HCT116 (cell line): Measurements from ENCODE around the gene SLC38A8. TPM values are rescaled to one million over a fixed set of nuclear protein-coding genes. Genes with fewer than 3 reads are reported as not detected.
A peak's percentile ranks its signal among the peaks of the same experiment; 100 is the strongest.

Experiments used
- ATAC-seq: fragments of 200-7000 bp; cut with Tn5 transposase; 2 replicates; pipeline ENCODE4 v1.9.1; 2020; ENCODE audit warnings: mild to moderate bottlenecking, moderate library complexity
- BruUV-seq: library from RNA; stranded (reverse); fragments of 400-500 nt; replicated peaks from 2 replicates; lab custom pipeline; 2021; lab: Mats Ljungman, UMichigan
- CTCF ChIA-PET: fragments of 300-600 bp; sonication (Branson Sonifier 250); formaldehyde crosslinking; loops from one replicate; lab custom pipeline; 2021; ENCODE audit warnings: antibody characterized with exemption; lab: Charles Lee
- POLR2A ChIA-PET: fragments of 300-600, 350-600 bp; sonication (Branson Sonifier 250); formaldehyde crosslinking; loops from one replicate; lab custom pipeline; 2021; ENCODE audit warnings: antibody characterized with exemption; lab: Charles Lee
- RAD21 ChIA-PET, 2 experiments: fragments of 300-600 bp; sonication (Branson Sonifier 250); formaldehyde crosslinking; loops; one replicate each; lab custom pipeline; 2023; ENCODE audit warnings: low total read pairs in 2 of 2; ENCODE audit not compliant: uncharacterized antibody in 2 of 2, unreplicated experiment in 2 of 2, low non-redundant PET in 1 of 2; lab: Charles Lee
- DNase-seq: peaks from one replicate; pipeline ENCODE4 v3.0.0-alpha.2; 2010; ENCODE audit warnings: low read depth, low spot score
- H2AFZ ChIP-seq: fragments of 200-600 bp; shearing (Covaris generic), sonication (generic); 2 replicates; pipeline ENCODE4 v1.6.1; 2017; ENCODE audit warnings: low read depth, mixed run types, mixed read lengths, antibody characterized with exemption, low read length; ENCODE audit not compliant: poor library complexity, severe bottlenecking
- H3K27ac ChIP-seq: 2 replicates; pipeline ENCODE4 v1.5.1; 2012; ENCODE audit warnings: low read depth, low read length
- H3K27me3 ChIP-seq: fragments of 200-600 bp; sonication (generic); 2 replicates; pipeline ENCODE4 v1.6.1; 2016; ENCODE audit warnings: mixed run types, low read length, mixed read lengths; ENCODE audit not compliant: insufficient read depth
- H3K36me3 ChIP-seq, 2 experiments: fragments of 200-500 bp in 1 of 2; fragments of 200-600 bp in 1 of 2; sonication (Bioruptor generic) in 1 of 2; sonication (generic) in 1 of 2; 2 replicates each; pipeline versions ENCODE4 v1.5.1 to v1.6.1; 2014 to 2016; ENCODE audit warnings: low read length in 2 of 2, inconsistent platforms in 1 of 2, mixed read lengths in 1 of 2, mixed run types in 1 of 2; ENCODE audit not compliant: insufficient read depth in 2 of 2, control insufficient read depth in 1 of 2
- H3K4me1 ChIP-seq, 2 experiments: fragments of 200-600 bp in 1 of 2; sonication (generic) in 1 of 2; 2 replicates each; pipeline versions ENCODE4 v1.5.1 to v1.6.1; 2012 to 2017; ENCODE audit warnings: low read length in 2 of 2, inconsistent platforms in 1 of 2, mild to moderate bottlenecking in 1 of 2, mixed read lengths in 1 of 2, mixed run types in 1 of 2, moderate library complexity in 1 of 2; ENCODE audit not compliant: insufficient read depth in 2 of 2, control insufficient read depth in 1 of 2
- H3K4me2 ChIP-seq: fragments of 200-600 bp; sonication (generic); 2 replicates; pipeline ENCODE4 v1.6.1; 2017; ENCODE audit warnings: mixed run types, low read length, mixed read lengths
- H3K4me3 ChIP-seq, 2 experiments: fragments of 200-600 bp in 1 of 2; sonication (generic) in 1 of 2; replicated peaks in 1 of 2; 2 replicates each; pipeline ENCODE4 v1.5.1; 2011 to 2016; ENCODE audit warnings: low read length in 2 of 2, control low read depth in 1 of 2, low read depth in 1 of 2, mild to moderate bottlenecking in 1 of 2, mixed read lengths in 1 of 2, mixed run types in 1 of 2
- H3K79me2 ChIP-seq: fragments of 200-600 bp; sonication (generic); 2 replicates; pipeline ENCODE4 v1.6.1; 2017; ENCODE audit warnings: mild to moderate bottlenecking, mixed run types, low read length, moderate library complexity, mixed read lengths; ENCODE audit not compliant: insufficient read depth
- H3K9ac ChIP-seq: fragments of 200-600 bp; sonication (generic); 2 replicates; pipeline ENCODE4 v1.6.1; 2016; ENCODE audit warnings: low read length, mixed read lengths
- H3K9me2 ChIP-seq: fragments of 200-600 bp; sonication (generic), shearing (Covaris generic); 2 replicates; pipeline ENCODE4 v1.6.1; 2017; ENCODE audit warnings: mixed run types, mild to moderate bottlenecking, moderate library complexity; ENCODE audit not compliant: insufficient read depth
- H3K9me3 ChIP-seq, 2 experiments: fragments of 200-500 bp in 1 of 2; fragments of 200-600 bp in 1 of 2; sonication (Bioruptor generic) in 1 of 2; sonication (generic) in 1 of 2; 2 replicates each; pipeline ENCODE4 v1.6.1; 2014 to 2017; ENCODE audit warnings: low read length in 2 of 2, mixed read lengths in 2 of 2, inconsistent platforms in 1 of 2, low read depth in 1 of 2, mild to moderate bottlenecking in 1 of 2, mixed run types in 1 of 2, moderate library complexity in 1 of 2; ENCODE audit not compliant: control insufficient read depth in 1 of 2, insufficient read depth in 1 of 2
- H4K20me1 ChIP-seq: fragments of 200-600 bp; sonication (generic), shearing (Covaris generic); 2 replicates; pipeline ENCODE4 v1.6.1; 2017; ENCODE audit warnings: mixed run types, mild to moderate bottlenecking, moderate library complexity; ENCODE audit not compliant: insufficient read depth
- ATF3 ChIP-seq: IDR thresholded peaks from 2 replicates; pipeline ENCODE4 v1.6.1; 2012
- CEBPB ChIP-seq: IDR thresholded peaks from 2 replicates; pipeline ENCODE4 v1.6.1; 2012; ENCODE audit warnings: low read depth
- CTCF ChIP-seq, 3 experiments: fragments of 200-600 bp in 1 of 3; sonication (generic) in 1 of 3; IDR thresholded peaks in 2 of 3; conservative IDR thresholded peaks in 1 of 3; 2 replicates each; pipeline ENCODE4 v1.5.1; 2012 to 2017; ENCODE audit warnings: low read depth in 2 of 3, low read length in 2 of 3, antibody characterized with exemption in 1 of 3, borderline replicate concordance in 1 of 3, control low read depth in 1 of 3, mild to moderate bottlenecking in 1 of 3, mixed read lengths in 1 of 3, mixed run types in 1 of 3, moderate library complexity in 1 of 3; ENCODE audit not compliant: insufficient read depth in 1 of 3
- FOSL1 ChIP-seq: IDR thresholded peaks from 2 replicates; pipeline ENCODE4 v1.6.1; 2012; ENCODE audit warnings: low read depth
- JUND ChIP-seq: IDR thresholded peaks from 2 replicates; pipeline ENCODE4 v1.6.1; 2012
- POLR2A ChIP-seq: IDR thresholded peaks from 2 replicates; pipeline ENCODE4 v1.7.0; 2011; ENCODE audit warnings: borderline replicate concordance; ENCODE audit not compliant: insufficient read depth, insufficient read length; ENCODE audit errors: extremely low read depth
- RAD21 ChIP-seq: IDR thresholded peaks from 2 replicates; pipeline ENCODE4 v1.6.1; 2012; ENCODE audit warnings: low read depth, mild to moderate bottlenecking
- SIN3A ChIP-seq: IDR thresholded peaks from 2 replicates; pipeline ENCODE4 v1.6.1; 2012; ENCODE audit warnings: low read depth
- SP1 ChIP-seq: IDR thresholded peaks from 2 replicates; pipeline ENCODE4 v1.6.1; 2012; ENCODE audit warnings: low read depth
- YY1 ChIP-seq: IDR thresholded peaks from 2 replicates; pipeline ENCODE4 v1.6.1; 2011; ENCODE audit warnings: low read length, low read depth, moderate library complexity, mild to moderate bottlenecking; ENCODE audit not compliant: insufficient replicate concordance; ENCODE audit errors: extremely low read depth
- ZBTB33 ChIP-seq: IDR thresholded peaks from 2 replicates; pipeline ENCODE4 v1.6.1; 2011; ENCODE audit warnings: mild to moderate bottlenecking, low read length, moderate library complexity; ENCODE audit not compliant: insufficient replicate concordance; ENCODE audit errors: extremely low read depth
- ZFX ChIP-seq: fragments of 450-650 bp; IDR thresholded peaks from 2 replicates; pipeline ENCODE4 v1.6.1; 2017
- ZNF274 ChIP-seq: fragments of 200-500 bp; sonication (Bioruptor generic); IDR thresholded peaks from 2 replicates; pipeline ENCODE4 v1.6.1; 2014; ENCODE audit warnings: mild to moderate bottlenecking, low read depth, low read length, inconsistent platforms
- intact Hi-C: fragments of 100-400 bp; cut with micrococcal nuclease; formaldehyde crosslinking; loops from 2 replicates; pipeline ENCODE4 v1.10.0; 2022
- total RNA-seq: library from RNA; stranded (reverse); gene quantifications from one replicate; pipeline ENCODE4 v1.2.1, GENCODE V29; 2021; ENCODE audit not compliant: unreplicated experiment

Gene SLC38A8
- total RNA-seq, 1 experiment from 2014 or later = not detected

- Histone ChIP-seq H3K79me2 (no peaks in the 10 kb centered on the region), H3K36me3 (peaks cover under 1 to 3% of the 10 kb centered on the region in 2 experiments; a peak in 1 of 4 replicates), H3K4me1 (0 out of 4 replicates have a peak, but pooled peaks cover 0 to 2% of the 10 kb centered on the region in 2 experiments), H3K9me2 (no peaks in the 10 kb centered on the region), H2AFZ (no peak overlapping the region), H3K27ac (no peak overlapping the region), H4K20me1 (no peaks in the 10 kb centered on the region), H3K9me3 (no peaks in the 10 kb centered on the region), H3K4me3 (no peak overlapping the region), H3K4me2 (no peak overlapping the region), H3K9ac (no peak overlapping the region), H3K27me3 (no peaks in the 10 kb centered on the region)
- POLR2A ChIA-PET = no interaction called here
- no TSS peak for BruUV-seq
- CTCF ChIA-PET = interaction anchor here (1.0 kb wide), 2 partner anchors 11 to 92 kb away, joined by 3 to 6 read pairs; no protein-coding TSS in a partner anchor
- intact Hi-C loops = loop anchor here (1.0 kb wide), 1 partner anchor 80 kb away; the partner anchor contains the start of gene NECAB2
- TF ChIP-seq ZFX (no peak), RAD21 (peak; percentile 75), POLR2A (no peak), ZNF274 (no peak), CTCF (IDR thresholded peaks at IDR 0.05 in 2 of 3, conservative IDR thresholded peaks at IDR 0.05 in 1 of 3; ENCODE audit: borderline replicate concordance in 1 of 3, insufficient read depth in 1 of 3, low read depth in 2 of 3, low read length in 2 of 3) (peak; percentile 57 to 72 (median 63); a peak in 5 of 6 replicates)
- ATAC-seq (peak; percentile 61), DNase-seq (peak; percentile 8)
- RAD21 ChIA-PET = no interaction called here
These were observed 5.7 kb upstream of the SLC38A8 start for GRCh38 chr16:84048270-84048669.

GRCh38 chr16:84047626-84048025 is 5.0 kb upstream of the SLC38A8 start:
- no peak for ATAC-seq
- Histone ChIP-seq H2AFZ (no peak overlapping the region), H3K36me3 (no peaks in the 10 kb centered on the region), H3K9me3 (no peaks in the 10 kb centered on the region), H3K27me3 (no peaks in the 10 kb centered on the region), H3K4me3 (no peak overlapping the region), H3K79me2 (no peaks in the 10 kb centered on the region), H3K27ac (no peak overlapping the region), H3K9me2 (no peaks in the 10 kb centered on the region), H3K4me1 (peaks cover 2 to 4% of the 10 kb centered on the region in 2 experiments; a peak in 1 of 4 replicates), H4K20me1 (no peaks in the 10 kb centered on the region), H3K9ac (no peak overlapping the region), H3K4me2 (no peak overlapping the region)
- ChIA-PET RAD21 (no interaction called here), CTCF (interaction anchor here (1.0 kb wide), 2 partner anchors 12 to 91 kb away, joined by 3 to 6 read pairs; no protein-coding TSS in a partner anchor), POLR2A (no interaction called here)
- intact Hi-C loops = loop anchor here (1.0 kb wide), 1 partner anchor 79 kb away; the partner anchor contains the start of gene NECAB2
- no TSS peak for BruUV-seq
- no peak for DNase-seq
- TF ChIP-seq SP1 (no peak), CEBPB (no peak), ATF3 (no peak), RAD21 (no peak), JUND (no peak), YY1 (no peak), SIN3A (no peak), ZBTB33 (no peak), FOSL1 (no peak), CTCF (IDR thresholded peaks at IDR 0.05 in 2 of 3, conservative IDR thresholded peaks at IDR 0.05 in 1 of 3; ENCODE audit: borderline replicate concordance in 1 of 3, insufficient read depth in 1 of 3, low read depth in 2 of 3, low read length in 2 of 3) (no peak)
